ENCODE data around the gene PDE3A. TPM values are rescaled to one million over a fixed set of nuclear protein-coding genes. Genes with fewer than 3 reads are reported as not detected.

PDE3A gene
- total RNA-seq, 1 experiment from 2014 or later: 19.9 TPM

DNA sequence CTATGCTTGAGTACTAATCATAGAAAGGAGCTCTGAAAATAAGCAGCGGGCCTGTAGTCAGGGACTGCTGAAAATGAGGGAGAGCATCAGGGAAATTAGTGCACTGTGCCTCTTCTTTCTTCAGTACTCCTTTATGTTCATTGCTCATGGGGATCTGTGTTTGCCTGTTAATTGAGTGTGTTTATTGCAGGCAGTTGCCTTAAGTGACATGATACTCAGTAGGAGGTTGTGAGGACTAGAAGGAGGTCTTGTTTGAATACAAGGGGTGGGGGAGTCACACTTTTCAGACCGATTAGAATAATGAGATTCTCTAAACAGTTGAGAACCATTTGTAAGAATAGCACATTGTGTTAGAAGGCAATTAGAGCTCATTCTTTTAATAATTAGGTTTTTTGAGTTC, 224.2 kb downstream of the PDE3A start:
- TF ChIP-seq CTCF (IDR thresholded peaks at IDR 0.05; ENCODE audit: unreplicated experiment): no peak
- intact Hi-C loops (cut with micrococcal nuclease; ENCODE audit: unreplicated experiment): no loop called here
- Mint-ChIP-seq H3K9me3 (ENCODE audit: low read depth, unreplicated experiment) (no peaks in the 10 kb centered on the region), H3K27ac (ENCODE audit: unreplicated experiment) (no peak overlapping the region), H3K4me3 (ENCODE audit: low read depth, unreplicated experiment) (no peak overlapping the region), H3K36me3 (ENCODE audit: insufficient read depth, unreplicated experiment) (no peaks in the 10 kb centered on the region), H3K27me3 (ENCODE audit: unreplicated experiment) (no peaks in the 10 kb centered on the region), H3K4me1 (ENCODE audit: low read depth, unreplicated experiment) (no peaks in the 10 kb centered on the region)
- CTCF ChIA-PET: no interaction called here
- DNase-seq: no peak
- BruUV-seq (replicated peaks): no TSS peak

- intact Hi-C loops (cut with micrococcal nuclease; ENCODE audit: unreplicated experiment): no loop called here
- BruUV-seq (replicated peaks): no TSS peak
These were observed 225.3 kb downstream of the PDE3A start for GRCh38 chr12:20593611-20594010.

DNA sequence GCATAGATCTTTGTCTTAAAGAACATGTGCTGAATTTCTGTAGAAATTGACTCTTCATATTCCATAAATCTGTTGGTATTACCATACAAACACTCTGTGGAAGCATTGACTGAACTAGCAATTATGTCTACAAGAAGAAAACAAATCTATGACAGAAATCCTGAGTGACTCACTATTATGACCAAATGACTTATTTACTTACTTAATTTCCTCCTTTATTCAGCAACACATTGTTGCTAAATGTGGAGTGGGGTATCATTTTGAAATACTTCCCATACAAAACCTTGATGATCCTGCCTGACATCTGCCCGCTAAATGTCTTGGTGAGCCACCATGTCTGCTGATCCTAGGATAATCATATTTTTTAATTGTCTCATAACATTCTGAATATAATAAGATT, 227.7 kb downstream of the PDE3A start:
- intact Hi-C loops (cut with micrococcal nuclease; ENCODE audit: unreplicated experiment): no loop called here
- Mint-ChIP-seq H3K27me3 (ENCODE audit: unreplicated experiment) (no peaks in the 10 kb centered on the region), H3K9me3 (ENCODE audit: low read depth, unreplicated experiment) (no peaks in the 10 kb centered on the region), H3K36me3 (ENCODE audit: insufficient read depth, unreplicated experiment) (no peaks in the 10 kb centered on the region), H3K4me1 (ENCODE audit: low read depth, unreplicated experiment) (no peaks in the 10 kb centered on the region), H3K27ac (ENCODE audit: unreplicated experiment) (no peak overlapping the region), H3K4me3 (ENCODE audit: low read depth, unreplicated experiment) (no peak overlapping the region)
- CTCF ChIA-PET: no interaction called here
- TF ChIP-seq CTCF (IDR thresholded peaks at IDR 0.05; ENCODE audit: unreplicated experiment): no peak
- BruUV-seq (replicated peaks): no TSS peak
- DNase-seq: no peak

More at GRCh38 chr12:20593611-20594010, 225.3 kb downstream of the PDE3A start:
- no peak for TF ChIP-seq CTCF (IDR thresholded peaks at IDR 0.05; ENCODE audit: unreplicated experiment)
- no peaks in the 10 kb centered on the region for H3K9me3 Mint-ChIP-seq (ENCODE audit: low read depth, unreplicated experiment)
- CTCF ChIA-PET: no interaction called here
- no peak for DNase-seq
- H3K4me3 Mint-ChIP-seq (ENCODE audit: low read depth, unreplicated experiment): no peak overlapping the region
- no peak overlapping the region for H3K27ac Mint-ChIP-seq (ENCODE audit: unreplicated experiment)
- no peaks in the 10 kb centered on the region for H3K36me3 Mint-ChIP-seq (ENCODE audit: insufficient read depth, unreplicated experiment)
- no peaks in the 10 kb centered on the region for H3K4me1 Mint-ChIP-seq (ENCODE audit: low read depth, unreplicated experiment)
- no peaks in the 10 kb centered on the region for H3K27me3 Mint-ChIP-seq (ENCODE audit: unreplicated experiment)

DNA sequence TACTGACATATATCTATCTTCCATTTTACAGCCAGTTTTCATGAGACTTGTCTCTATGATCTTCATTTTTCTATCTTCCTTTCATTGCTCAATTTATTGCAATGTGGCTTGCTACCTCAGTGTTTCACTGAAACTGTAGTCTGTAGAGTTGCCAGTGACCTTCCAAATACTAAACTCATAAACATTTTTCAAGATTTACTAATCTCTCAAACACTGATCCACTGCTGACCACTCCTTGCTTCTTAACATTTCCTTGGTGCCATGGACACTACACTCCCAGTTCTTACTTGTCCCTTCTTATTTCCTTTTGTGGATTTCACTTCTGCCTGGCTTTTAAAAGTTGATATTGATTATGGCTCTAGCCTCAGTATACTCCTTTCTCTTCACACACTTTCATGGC, 231.4 kb downstream of the PDE3A start:
- H3K9me3 Mint-ChIP-seq (ENCODE audit: low read depth, unreplicated experiment): no peaks in the 10 kb centered on the region
- CTCF ChIA-PET: no interaction called here
- intact Hi-C loops (cut with micrococcal nuclease; ENCODE audit: unreplicated experiment): loop anchor here (2.0 to 10.0 kb wide), 3 partner anchors 113 to 855 kb away; no protein-coding TSS in a partner anchor
- DNase-seq: no peak
- no TSS peak for BruUV-seq (replicated peaks)
- no peak overlapping the region for H3K27ac Mint-ChIP-seq (ENCODE audit: unreplicated experiment)
- no peaks in the 10 kb centered on the region for H3K4me1 Mint-ChIP-seq (ENCODE audit: low read depth, unreplicated experiment)
- no peak for TF ChIP-seq CTCF (IDR thresholded peaks at IDR 0.05; ENCODE audit: unreplicated experiment)
- H3K4me3 Mint-ChIP-seq (ENCODE audit: low read depth, unreplicated experiment): no peak overlapping the region
- H3K27me3 Mint-ChIP-seq (ENCODE audit: unreplicated experiment): no peaks in the 10 kb centered on the region
- H3K36me3 Mint-ChIP-seq (ENCODE audit: insufficient read depth, unreplicated experiment): no peaks in the 10 kb centered on the region
